DMS53 (cell line): Measurements from ENCODE around the gene VWA8.
A peak's percentile ranks its signal among the peaks of the same experiment; 100 is the strongest.
"Not testable (repeated sequence)": the region's sequence is repeated elsewhere in the genome, so short reads cannot be mapped to it uniquely, and the experiment has no call there.

ENCODE experiments used
- DNase-seq: peaks from one replicate; lab custom pipeline; 2025; lab: John Stamatoyannopoulos, UW

VWA8 gene

DNA sequence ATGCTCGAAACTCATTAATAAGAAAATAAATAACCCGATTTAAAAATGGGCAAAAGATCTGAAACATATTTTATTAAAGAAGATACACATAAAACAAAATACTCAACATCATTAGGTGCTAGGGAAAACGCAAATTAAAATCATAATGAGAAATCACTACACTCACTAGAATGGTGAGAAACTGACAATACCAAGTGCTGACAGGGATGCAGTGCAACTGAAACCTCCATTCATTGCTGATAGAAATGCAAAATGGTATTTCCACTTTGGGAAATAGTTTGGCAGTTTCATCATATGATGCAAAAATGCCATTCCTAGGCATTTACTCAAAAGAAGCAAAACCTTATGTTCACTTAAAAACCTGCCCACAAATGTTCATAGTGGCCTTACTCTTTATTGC lies 278.1 kb downstream of the VWA8 start:
- no peak for DNase-seq

DNA sequence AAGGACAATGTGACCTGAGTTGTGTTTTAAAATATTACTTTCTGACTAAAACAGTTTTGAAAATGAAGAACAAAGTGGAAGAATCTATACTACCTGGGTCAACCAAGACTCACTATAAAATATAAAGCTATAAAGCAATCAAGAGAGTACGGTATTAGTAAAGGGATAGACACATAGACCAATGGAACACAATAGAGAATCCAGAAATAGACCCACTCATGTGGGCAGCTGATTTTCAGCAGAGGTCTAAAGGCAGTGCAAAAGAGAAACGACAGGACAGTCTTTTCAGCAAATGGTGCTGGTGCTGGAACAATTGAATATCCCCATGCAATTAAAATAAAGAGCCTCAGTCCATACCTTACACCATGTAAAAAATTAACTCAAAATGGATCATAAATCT lies 278.9 kb downstream of the VWA8 start:
- DNase-seq, result no peak

DNA sequence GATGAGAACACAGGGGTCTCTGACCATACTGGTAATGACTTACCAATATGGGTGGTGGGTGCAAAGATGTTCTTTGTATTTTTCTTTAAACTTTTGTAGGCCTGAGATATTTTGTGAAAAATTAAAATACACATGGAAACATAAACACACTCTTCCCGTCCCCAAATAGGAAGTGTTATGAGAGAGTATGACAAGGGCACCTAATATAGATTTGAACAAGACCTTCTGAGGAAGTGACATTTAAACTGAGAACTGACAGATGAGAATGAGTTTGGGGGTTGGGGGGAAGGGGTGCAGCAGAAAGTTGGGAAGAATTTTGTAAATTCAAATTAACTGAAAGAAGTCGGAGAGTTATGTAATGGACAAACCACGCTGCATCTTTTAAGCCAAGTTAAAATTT lies 279.3 kb downstream of the VWA8 start:
- DNase-seq, result no peak

DNA sequence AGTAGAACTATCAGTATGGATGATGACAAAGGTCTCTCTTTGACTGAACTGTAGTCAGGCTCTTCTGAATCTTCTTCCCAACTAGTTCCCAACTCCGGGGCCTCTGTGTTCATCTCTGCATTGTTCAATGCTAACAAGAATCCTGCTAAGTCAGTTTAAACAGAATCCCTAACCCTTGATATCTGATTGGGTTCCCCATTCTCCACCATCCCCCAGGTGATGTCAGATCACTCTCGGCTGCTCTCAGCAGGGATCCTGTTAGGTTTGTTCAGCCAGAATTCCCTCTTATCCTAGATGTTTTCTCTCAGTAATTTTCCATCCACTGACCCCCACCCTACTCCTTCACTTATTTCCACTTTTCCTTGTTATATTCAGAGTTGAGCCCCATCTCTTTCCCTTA lies 280.0 kb downstream of the VWA8 start:
- DNase-seq, result no peak

DNA sequence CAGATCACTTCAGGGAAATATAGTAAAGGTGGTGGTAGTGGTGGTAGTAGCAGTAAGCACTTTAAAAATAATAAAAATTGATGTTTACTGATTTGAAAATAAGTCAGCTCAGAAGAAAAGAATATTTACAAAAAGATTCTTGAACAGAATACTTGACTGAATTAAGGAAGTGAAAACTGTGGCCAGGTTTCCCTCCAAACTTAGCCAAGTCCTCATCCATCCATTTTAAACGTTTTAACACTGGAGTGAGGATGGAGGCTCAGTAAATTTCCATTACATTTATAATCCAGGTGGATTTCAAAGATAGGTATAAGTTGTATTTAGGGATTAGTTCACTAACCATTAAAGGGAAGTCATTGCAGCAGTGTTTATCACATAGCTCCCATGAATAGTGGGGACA lies 282.1 kb downstream of the VWA8 start:
- no peak for DNase-seq

DNA sequence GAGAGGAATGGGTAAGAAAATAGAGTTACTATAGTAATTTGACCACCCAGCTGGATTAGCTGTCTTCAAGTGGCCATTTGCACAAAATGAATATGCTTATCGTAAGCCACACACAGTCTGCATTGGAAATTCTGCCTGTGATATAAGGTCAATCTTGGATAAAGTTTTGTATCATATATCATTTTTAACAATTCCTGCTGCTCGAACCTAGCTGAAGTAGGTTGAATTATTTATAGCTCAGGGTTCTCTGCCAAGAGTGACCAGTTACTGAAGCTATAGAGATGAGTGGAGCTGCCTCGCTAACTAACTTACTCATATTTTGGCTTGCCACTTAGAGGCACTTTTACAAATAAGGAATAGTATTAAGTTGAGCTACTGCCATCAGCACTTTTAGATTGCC lies 282.7 kb downstream of the VWA8 start:
- no peak for DNase-seq

DNA sequence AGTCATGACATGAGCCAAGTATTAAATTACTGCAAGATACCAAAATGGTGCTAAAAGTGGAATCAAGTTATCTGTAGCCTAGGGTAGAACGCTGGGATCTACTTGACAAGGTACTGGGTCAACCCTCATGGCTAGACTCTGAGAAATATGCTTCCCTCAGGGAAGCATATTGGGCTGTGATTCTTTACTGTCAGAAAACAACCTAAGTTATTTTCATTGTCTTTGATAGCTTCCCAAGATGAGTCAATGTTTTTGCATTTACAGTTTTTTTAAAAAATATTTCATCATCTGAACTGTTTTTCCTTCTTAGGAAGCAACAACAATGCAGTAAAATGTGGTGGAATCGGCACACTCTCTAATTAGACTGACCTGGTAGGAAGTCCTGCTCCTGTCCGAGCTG lies 285.6 kb downstream of the VWA8 start:
- no peak for DNase-seq

DNA sequence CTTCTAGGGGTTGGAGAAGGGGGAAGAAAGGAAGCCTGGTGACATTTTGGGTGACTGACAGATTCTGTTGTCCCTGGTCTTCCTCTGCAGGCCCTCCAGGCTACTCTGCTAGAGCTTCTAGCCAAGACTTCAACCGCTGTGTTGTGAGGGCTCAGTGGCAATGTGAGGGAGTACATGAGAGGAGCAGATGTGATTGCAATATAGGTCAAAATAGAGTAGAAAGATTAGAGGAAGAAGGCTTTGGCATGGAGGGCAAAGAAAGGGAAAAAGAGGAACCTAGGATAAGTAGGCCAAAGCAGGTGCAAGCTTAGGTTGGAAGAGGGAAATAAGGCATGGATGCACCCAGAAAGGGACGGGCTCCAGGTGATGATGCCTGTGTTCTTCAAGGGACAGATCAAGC lies 286.7 kb downstream of the VWA8 start:
- DNase-seq, result no peak

DNA sequence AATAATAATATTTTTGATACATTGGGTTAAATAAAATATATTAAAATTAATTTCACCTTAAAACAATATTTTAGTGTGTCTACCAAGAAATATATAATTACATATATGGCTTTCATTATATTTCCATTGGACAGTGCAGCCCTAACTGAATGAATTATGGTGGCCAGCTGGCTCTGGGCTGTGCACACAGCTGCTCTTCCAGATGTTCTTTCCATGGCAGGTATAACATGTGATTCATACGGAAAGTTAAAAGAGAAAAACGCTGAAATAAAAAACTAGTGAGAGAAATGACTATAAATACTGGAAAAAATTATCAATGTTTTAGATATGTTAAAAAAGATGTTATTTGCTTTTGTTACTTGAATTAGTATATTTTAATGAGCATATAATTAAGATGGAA lies 287.3 kb downstream of the VWA8 start:
- no peak for DNase-seq

DNA sequence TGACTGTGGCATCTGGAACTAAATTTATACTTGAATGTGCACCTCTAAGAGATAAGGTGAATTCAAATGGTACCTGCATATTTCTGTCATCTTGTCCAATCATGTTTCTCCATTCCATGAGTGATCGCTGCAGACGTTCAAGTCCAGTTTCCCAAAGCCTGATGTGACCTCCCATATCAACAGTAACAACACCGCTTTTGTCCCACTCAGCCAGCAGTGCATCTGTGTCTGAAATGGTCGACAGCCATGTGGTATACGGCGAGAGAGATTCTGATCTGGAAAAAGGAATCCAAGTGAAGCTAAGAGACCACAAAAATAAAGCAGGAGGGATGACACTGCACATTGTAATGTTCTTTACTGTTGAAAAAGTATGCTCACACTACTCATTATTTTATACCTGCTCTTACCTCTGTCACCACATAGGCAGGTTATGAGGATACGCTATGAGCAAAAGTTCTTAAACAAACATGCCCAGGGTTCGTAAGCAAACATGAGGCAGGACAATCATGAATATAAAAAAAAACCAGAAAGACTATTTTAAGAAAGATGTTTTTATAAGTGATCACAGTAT lies 290.0 kb downstream of the VWA8 start:
- DNase-seq, result no peak

DNA sequence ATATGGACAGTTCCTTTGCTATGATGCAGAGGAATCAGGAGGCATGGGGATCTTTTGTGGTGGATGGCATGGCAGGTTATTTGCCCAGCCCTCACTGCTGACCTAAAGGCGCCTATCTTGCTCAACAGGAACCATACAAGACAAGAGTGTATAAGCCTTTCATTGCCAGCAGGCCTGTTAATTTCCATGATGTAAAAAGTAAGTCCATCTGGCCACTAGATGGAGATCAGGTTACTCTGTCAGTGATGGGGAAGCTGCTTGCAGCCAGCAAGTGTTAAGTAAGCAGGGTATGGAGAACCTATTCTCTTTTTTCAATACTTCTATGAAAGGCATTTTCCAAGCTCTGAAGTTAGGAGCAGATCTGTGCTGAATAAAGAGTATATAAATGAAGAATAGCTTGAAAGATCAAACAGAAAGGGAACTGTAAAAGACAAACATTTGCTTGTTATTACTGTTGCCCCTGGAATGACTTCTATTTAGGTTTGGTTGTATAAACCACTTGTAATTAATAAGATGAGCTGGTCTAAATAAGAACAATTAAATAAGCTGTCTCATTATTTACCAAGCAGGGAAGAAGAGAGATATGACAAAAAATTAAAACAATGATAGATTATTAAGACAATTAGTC lies 292.7 kb downstream of the VWA8 start:
- peak; percentile 89 for DNase-seq

DNA sequence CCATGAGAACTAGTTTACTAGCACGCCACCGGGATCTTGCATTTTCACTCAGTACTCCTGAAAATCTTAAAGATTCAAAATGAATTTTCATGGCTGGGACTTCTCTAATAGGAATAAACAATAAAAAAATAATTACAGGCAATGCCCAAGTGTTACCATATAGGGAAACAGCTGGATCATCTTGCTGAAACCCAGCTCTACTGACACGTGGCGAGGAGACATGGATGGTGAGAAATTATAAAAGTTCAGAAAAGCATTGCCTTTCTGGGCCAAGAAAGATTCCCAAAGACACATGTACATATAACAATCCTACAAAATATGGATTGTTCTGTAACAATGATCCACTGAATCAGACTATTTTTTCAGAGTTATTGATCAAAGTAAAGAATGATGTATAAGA lies 294.3 kb downstream of the VWA8 start:
- no peak for DNase-seq

DNA sequence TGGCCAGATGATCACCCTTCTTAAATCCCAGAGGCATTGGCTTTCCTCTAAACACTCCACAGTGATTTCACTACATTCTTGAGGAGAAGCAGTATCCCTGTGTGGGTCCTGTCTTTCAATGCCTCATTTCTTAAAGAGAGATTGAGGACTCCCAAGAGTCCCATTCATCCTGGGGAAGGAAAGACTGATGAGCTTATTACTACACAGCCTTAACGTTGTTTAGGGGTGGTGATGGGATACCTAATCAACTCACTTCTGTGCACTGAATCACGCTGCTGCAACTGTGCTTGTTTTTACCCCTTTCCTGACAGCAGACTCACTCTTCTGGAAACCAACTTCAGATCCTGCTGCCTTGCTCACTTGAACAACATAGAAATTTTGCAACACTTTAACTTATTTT lies 300.5 kb downstream of the VWA8 start:
- DNase-seq, result no peak

DNA sequence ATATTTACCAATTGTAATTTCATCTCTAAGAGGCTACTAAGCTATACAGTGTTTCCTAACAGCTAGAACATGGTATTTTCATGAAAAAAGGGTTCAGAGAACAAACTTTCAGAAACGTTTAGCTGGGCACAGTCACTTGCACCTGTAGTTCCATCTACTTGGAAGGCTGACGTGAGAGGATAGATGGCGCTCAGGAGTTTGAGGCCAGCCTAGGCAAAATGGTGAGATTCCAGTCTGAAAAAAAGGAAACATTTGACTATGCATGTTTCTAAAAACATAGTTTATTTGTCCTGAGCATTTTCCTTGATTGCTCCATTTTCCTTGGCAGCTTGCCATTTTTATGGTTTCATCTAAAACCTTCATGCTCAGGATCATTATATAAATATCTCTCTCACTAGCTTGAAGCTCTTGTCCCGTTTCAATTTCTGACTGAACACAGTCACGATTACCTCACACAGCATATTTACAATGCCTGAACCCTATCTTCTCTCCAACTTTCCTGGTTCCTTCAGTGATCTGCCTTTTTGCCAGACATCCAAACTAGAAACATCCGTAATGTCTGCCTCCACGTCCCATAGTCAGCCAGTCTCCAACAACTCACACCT lies 302.8 kb downstream of the VWA8 start:
- no peak for DNase-seq

DNA sequence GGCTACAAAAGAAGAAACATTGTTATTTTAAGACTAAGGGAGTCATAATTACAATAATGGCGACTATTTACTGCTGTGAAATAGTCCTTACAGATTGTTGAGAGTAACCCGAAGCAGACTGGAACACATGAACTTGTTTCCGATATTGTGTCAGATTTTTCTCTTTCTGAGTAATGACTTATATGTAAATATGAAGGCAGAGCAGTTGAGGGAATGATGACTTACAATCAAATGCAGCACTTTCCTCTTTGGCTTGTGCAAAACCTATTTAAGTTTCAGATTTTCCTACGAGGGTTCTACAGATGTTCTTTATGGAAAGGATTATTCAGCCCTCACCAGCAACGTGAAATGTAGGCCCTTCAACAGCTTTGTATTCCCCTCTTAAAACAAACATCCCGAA lies 304.9 kb downstream of the VWA8 start:
- DNase-seq, result no peak

DNA sequence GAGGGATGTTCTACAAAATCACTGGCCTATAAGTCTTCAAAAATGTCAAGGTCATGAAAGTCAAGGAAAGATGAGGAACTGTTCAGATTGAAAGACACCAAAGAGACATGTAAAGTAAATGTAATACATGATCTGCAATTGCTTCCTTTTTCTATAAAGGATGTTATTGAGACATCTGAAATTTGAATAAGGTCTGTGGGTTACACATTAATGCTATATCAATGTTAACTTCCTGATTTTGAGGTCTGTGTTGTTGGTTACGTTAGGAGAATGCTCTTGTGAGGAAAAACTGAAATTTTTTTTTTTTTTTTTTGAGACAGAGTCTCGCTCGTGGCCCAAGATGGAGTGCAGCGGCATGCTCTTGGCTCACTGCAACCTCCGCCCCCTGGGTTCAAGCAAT lies 306.1 kb downstream of the VWA8 start:
- DNase-seq, result no peak

DNA sequence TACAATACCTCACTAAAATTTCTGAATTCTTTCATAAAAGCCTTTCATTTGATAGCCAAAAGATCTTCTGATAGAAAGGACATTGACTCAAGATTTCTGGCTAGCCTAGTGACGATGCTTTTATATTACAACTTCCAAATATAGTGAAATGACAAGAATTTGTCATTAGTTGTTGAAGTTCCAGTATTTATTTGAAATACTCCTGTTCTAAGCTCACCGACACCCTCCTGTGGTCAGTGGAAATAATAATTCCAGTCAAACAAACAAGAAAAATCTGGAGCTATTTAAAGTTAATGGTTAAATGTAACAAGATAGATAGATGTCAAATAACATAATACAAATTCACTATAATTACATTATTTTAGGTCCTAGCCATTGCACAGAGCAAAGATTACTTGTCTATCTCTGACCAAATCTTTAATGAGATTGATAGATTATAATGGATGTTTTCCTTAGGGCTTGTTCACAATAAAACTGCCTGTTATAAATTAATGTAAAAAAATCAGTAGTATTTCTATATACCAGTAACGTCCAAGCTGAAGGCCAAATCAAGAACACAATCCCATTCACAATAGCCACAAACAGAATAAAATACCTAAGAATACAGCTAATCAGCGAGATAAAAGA lies 308.1 kb downstream of the VWA8 start:
- DNase-seq, result peak; percentile 52

DNA sequence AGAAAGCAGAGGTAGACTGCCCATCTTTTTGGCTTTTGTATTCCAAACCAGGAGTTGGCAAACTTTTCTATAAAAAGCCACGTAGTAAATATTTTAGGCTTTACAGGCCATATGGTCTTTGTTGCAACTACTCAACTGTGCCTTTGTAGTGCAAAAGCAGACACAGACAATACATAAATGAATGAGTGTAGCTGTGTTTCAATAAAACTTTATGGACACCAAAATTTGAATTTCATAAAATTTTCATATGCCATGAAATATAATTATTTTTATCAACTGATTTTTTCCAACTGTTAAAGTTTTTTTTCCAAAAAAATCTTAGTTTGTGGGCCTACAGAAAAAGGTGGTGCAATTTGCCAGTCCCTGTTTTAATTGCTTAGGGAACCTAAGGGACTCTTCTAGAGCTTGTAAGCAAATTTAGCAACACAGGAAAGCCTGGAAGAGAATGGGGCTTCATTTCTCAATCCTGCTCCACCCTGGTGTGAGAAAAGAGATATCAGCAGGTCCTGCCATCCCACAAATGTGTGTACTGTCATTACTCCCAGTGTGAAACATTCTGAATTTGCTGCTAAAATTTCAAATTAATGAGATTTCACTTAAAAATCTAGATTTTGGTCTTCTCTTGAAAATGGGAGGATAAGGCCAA lies 309.4 kb downstream of the VWA8 start:
- no peak for DNase-seq

DNA sequence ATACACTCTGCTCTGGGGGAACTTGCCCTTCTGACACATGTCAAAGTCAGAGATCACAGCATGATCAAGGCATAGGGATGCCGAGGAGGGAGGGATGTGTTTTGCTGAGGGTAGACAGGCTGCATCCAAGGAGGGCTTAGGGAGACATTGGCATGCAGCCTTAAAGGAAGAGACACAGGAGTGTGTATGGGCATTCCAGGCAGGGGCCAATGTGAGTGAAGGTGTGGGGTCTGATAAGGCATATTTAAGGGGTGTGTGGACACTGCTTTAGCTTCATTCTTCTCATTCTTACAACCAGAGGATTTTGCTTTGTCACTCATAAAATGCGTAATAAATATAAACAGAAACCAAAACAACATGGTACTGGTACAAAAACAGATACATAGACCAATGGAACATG lies 310.2 kb downstream of the VWA8 start:
- no peak for DNase-seq

DNA sequence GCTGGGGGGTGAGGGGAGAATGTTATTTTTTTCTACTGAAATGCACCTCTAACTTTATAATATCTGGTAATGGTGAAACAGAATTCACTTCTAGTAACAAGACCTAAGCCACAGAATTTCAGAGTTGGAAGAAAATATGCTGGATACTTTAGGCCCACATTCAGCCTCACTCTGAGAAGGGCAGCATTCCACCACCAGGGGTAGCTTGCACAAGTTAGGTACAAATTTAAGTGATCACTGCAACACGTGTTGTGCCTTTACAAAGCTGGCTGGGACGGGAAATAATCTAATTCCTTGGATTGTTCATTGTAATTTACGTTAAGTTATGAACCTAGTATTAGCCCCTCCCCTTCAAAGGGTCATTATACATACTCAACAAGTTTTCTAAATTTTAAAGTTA lies 311.2 kb downstream of the VWA8 start:
- peak; percentile 6 for DNase-seq

DNA sequence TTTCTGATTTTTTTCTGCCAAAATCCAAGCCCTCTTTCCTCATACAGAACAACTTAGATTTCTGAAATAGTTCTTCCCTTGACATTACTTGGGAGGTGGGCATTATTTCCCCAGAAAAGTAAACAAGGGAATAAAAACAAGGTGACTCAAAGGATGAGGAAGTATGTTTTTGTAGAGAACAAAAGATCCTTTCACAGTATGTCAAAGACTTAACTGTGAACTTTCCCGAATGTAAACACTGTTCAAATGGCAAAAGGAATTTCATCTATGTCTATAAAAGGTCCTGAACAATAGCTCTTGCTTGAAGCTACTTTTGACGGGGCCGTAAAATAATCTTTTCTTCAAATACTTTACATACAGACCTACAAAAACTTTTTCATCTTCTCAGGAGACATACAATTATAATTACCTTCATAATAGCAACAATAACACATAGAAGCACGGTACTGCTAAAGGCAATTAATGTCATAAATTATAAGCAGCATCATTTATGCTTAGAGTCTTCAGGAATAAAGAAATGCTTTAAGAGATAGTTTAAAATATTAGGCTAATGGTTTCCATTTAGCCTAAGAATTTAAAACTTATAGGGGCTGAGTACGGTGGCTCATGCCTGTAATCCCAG lies 312.5 kb downstream of the VWA8 start:
- peak; percentile 30 for DNase-seq

DNA sequence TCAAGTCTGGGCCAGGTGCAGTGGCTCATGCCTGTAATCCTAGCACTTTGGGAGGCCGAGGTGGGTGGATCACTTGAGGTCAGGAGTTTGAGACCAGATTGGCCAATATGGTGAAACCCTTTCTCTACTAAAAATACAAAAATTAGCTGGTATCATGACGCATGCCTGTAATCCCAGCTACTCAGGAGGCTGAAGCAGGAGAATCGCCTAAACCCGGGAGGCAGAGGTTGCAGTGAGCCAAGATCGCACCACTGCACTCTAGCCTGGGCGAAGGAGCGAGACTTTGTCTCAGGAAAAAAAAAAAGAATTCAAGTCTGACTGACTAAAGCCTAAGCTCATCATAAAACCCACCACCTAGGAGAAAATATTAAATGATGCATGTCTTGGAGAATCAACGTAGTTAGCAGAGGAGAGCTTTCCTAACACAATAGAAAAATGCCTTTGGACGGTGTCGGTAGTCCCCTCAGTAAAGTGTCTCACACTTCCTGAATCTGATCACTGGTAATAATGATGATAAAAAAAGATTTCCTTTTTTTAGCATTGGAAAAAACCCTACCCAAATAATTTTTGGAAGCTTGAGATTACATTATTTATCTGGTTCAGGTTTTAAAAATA lies 313.1 kb downstream of the VWA8 start:
- DNase-seq, result not testable (repeated sequence)
